Thyroid gland (tissue), 4 donors: ENCODE data around the gene HNRNPLL.

ENCODE experiments used
- POLR2A ChIP-seq, 2 donors: fragments of 450-650 bp; IDR thresholded peaks; one replicate each; pipeline ENCODE4 v1.6.1; 2017; ENCODE audit warnings: antibody characterized with exemption in 2 of 2, mild to moderate bottlenecking in 2 of 2, moderate library complexity in 1 of 2
- TF ChIP-seq, protein P1 (sequence below), 6 experiments: fragments of 200-600 bp in 3 of 6; fragments of 450-650 bp in 3 of 6; sonication (generic) in 3 of 6; IDR thresholded peaks; one replicate each; pipeline ENCODE4 v1.5.1; 2016 to 2019; ENCODE audit warnings: antibody characterized with exemption in 6 of 6, mild to moderate bottlenecking in 2 of 6, inconsistent platforms in 1 of 6, moderate library complexity in 1 of 6

GRCh38 chr2:38592951-38593350, 9.8 kb downstream of the HNRNPLL start:
- TF ChIP-seq, protein P1, sequence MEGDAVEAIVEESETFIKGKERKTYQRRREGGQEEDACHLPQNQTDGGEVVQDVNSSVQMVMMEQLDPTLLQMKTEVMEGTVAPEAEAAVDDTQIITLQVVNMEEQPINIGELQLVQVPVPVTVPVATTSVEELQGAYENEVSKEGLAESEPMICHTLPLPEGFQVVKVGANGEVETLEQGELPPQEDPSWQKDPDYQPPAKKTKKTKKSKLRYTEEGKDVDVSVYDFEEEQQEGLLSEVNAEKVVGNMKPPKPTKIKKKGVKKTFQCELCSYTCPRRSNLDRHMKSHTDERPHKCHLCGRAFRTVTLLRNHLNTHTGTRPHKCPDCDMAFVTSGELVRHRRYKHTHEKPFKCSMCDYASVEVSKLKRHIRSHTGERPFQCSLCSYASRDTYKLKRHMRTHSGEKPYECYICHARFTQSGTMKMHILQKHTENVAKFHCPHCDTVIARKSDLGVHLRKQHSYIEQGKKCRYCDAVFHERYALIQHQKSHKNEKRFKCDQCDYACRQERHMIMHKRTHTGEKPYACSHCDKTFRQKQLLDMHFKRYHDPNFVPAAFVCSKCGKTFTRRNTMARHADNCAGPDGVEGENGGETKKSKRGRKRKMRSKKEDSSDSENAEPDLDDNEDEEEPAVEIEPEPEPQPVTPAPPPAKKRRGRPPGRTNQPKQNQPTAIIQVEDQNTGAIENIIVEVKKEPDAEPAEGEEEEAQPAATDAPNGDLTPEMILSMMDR (IDR thresholded peaks at IDR 0.05) = no peak
- no peak for TF ChIP-seq POLR2A (IDR thresholded peaks at IDR 0.05)
